HG02852 (cell line): Measurements from ENCODE around the gene ITGA2.
A peak's percentile ranks its signal among the peaks of the same experiment; 100 is the strongest.

Experiments used
- ATAC-seq: cut with Tn5 transposase; IDR thresholded peaks from one replicate; pipeline ENCODE4 v1.9.1; 2021; ENCODE audit warnings: mild to moderate bottlenecking, moderate library complexity; ENCODE audit not compliant: unreplicated experiment

ITGA2 gene

DNA sequence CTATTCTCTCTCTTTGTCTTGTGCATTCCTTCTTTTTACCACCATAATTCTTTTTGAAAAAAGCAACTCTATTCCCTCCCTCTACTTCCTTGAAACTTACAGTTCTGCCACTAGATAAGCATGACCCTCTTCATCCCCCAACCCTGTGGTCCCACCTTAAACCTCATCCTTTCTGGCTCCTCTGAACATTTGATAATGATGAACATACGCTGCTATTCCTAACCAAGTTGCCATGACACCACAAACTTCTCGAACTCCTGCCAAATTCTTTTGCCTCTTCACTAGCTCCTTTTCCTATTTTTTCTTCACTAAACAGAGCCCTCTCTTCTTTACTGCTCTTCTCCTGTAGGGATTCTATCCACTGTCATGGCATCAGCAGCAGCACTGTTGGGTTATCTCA, 63.3 kb downstream of the ITGA2 start:
- ATAC-seq: no peak

GRCh38 chr5:53053364-53053763, 64.2 kb downstream of the ITGA2 start:
- no peak for ATAC-seq

GRCh38 chr5:53055365-53055764, 66.2 kb downstream of the ITGA2 start:
- ATAC-seq: no peak

DNA sequence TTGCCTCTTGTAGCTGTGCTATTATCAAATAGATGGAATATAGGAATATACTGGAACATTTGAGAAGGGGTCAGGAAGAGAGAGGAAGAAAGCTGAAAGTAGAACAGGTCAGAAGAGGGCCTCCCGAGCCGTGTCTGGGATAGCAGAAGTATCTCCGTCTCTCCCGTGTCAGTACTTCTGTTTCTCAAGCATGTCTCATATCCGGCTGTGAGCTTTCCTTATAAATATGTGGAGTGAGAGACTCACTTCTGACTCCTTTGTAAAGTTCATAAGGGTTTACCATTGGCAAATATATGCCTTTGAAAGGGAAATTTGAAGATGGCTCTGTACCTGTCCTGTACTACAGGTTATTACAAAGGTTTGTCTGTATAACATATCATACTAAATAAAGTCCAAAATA, 70.1 kb downstream of the ITGA2 start:
- no peak for ATAC-seq

- no peak for ATAC-seq
These were observed 74.0 kb downstream of the ITGA2 start for GRCh38 chr5:53063176-53063575.

GRCh38 chr5:53063791-53064190, 74.6 kb downstream of the ITGA2 start:
- no peak for ATAC-seq

DNA sequence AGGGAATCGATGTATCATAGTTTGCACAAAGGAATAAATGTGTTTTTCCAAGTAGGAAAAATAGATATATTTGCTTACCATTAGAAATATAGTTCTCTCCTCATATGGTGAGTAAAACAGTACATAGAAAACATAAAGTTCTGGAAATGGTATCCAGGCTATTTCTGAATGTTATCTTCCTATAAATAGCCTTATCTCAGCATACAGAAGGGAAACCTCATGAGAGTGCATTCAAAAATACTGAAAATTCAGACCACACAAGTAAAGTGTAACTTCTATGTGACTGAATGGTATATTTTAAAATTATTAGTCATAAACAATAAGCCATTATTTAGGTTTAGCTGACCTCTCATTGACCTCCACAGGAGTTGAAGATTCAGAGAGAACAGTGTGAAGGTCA, 76.9 kb downstream of the ITGA2 start:
- no peak for ATAC-seq

DNA sequence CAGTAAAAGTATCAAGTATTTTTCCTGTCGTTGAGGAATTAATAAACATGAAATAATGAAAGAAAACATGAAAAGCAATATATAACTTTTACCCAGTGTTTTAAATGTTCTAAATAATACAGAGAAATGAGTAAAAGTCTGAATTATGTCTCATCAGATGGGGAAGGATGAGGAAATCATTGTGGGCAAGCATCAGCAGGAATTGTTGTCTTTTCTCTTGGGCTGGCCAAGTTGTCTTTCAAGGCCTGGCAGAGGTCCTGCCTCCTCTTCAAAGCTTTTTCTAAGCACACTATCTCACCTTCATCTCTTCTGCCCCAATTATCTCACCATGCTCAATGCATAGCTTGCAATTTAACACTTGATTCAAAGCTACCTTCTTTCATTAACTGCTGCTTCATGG, 78.5 kb downstream of the ITGA2 start:
- ATAC-seq: no peak

DNA sequence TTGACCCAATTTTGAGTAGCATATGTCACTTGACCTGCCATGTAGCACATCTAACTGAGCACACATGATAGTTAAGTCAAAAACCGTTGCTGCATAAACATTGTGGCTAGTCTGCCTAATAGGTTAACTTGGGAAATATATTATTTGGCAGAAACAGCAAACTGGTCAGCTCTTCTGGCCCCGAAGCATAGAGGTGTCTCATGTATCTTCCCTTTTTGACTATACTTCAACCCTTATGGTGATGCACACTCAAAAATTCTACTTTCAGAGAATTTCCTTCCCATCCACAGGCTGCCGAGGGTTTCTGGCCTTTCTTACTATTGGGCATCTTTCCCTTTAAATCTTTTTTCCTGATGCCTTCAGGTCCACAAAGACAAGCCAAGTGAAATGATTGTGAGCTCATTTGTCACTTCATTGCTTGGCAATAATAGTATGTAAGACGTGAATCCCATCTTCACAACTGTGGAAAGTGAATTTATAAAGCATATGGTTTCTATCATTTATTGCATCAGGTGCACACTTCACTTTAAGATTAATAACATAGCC, 79.2 kb downstream of the ITGA2 start:
- ATAC-seq: no peak

DNA sequence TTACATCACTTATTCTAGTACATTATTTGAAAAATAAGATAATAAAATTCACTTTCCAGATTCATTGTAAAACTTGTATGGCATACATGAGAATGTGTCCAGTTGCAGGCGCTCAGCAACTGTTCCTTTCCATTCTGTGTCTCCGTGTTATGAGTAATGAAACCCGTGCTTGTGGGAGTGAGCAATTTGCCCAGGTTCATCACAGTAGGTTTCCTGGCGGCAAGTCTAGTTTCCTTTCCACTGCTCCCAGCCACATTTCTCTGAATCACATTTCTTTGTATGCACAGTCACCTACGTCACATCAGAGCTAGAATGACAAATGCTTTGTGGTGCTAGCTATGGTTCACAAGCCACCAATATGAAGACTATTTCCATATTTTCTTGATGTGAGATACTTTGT, 80.5 kb downstream of the ITGA2 start:
- no peak for ATAC-seq

- ATAC-seq: no peak
These were observed 82.1 kb downstream of the ITGA2 start for GRCh38 chr5:53071298-53071697.

DNA sequence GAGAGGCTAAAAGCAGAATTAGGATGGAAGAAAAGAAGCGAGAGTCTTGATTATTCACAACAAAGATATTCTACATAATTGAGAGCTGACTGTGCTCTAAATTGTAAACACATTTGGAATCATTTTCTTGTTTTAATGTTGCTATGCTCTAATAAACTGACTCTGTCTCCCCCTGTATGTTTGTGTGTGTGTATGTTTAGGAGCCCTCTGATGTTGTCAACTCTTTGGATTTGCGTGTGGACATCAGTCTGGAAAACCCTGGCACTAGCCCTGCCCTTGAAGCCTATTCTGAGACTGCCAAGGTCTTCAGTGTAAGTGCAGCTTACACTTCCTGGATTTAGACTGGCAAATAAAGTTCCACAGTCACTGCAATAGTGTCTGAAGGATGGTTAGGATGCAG, 82.6 kb downstream of the ITGA2 start:
- ATAC-seq: no peak

DNA sequence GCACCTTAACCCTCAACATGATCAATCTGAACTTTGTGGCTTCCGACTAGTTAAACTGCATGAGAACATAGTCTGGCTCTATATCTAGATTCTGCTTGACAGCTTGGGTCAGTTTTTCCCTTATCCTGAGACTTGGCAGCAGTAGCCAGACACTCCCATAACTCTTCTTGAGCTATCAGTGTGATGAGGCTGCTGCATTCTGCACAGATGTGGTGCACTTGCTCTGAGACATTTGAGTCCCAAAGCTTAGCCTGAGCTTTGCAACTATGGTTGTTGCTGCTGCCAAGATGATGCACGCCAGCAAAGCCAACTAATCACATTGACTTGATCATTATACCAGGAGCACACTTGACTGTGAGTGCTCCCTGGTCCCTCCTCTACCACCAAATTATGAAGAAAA, 84.2 kb downstream of the ITGA2 start:
- ATAC-seq: no peak

- ATAC-seq: no peak
These were observed 86.9 kb downstream of the ITGA2 start for GRCh38 chr5:53076014-53076583.

- ATAC-seq: no peak
These were observed 91.1 kb downstream of the ITGA2 start for GRCh38 chr5:53080271-53080670.

DNA sequence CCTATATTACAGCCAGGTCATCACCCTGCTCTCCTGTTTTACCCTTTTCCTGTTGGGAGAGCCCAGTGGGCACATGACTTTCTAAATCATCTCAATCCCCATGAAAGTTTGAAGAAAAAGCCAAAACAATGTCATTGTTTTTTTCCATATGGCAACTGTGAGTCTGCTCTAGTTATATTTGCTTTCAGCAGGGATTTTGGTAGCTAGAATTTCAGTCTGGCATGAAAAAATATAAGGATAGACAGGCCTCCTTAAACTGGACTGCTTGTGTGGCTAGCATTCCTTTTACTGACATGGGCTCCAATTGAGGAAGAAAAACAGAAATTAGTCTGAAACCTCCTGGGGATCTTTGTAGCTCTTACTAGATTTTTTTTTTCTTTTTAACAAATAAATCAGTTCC, 94.8 kb downstream of the ITGA2 start:
- no peak for ATAC-seq

- no peak for ATAC-seq
These were observed 95.5 kb downstream of the ITGA2 start for GRCh38 chr5:53084546-53085255.

GRCh38 chr5:53087171-53087570, 98.0 kb downstream of the ITGA2 start:
- no peak for ATAC-seq

GRCh38 chr5:53087621-53088121, 98.5 kb downstream of the ITGA2 start:
- no peak for ATAC-seq

DNA sequence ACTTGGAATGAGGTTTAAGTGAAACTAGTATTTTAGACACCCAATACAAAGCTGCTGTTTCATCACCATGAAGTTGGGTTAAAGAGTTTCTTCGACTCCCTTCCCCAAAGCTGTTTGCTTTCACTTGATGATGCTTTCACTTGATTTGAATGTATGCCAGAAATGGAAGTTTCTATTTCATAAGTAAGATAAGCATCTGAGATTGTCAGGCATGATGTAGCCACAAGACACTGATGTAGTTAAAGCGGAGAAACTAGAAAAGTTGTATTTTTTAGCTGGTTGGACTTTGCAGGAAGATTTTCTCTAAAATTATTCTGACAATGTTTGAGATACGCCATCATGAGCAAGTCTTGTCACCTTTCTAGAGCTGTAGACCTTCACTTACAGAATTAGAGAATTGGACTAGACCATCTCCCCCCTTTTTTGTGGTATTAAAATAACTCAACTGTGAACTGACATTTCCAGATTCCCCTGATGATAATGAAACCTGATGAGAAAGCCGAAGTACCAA, 100.4 kb downstream of the ITGA2 start:
- peak; percentile 92 for ATAC-seq

DNA sequence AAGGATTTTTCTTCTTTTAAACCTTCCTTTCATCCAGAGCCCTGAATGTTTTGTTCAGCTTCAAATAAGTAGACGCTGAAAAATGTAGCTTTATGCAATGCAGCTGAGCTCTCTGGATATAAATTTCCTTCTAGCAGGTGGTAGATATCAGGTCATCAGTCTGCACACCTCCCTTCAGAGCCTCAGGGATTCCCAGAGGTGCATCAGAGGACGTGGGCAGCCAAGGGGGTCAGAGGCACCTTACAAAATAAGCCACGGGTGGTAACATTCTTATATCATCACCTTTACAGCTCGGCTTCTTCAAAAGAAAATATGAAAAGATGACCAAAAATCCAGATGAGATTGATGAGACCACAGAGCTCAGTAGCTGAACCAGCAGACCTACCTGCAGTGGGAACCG, 101.1 kb downstream of the ITGA2 start:
- ATAC-seq: no peak

DNA sequence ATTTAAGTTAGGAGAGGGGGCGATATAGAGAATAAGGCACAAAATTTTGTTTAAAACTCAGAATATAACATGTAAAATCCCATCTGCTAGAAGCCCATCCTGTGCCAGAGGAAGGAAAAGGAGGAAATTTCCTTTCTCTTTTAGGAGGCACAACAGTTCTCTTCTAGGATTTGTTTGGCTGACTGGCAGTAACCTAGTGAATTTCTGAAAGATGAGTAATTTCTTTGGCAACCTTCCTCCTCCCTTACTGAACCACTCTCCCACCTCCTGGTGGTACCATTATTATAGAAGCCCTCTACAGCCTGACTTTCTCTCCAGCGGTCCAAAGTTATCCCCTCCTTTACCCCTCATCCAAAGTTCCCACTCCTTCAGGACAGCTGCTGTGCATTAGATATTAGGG, 102.1 kb downstream of the ITGA2 start:
- no peak for ATAC-seq
